Measurements from ENCODE around the gene TBC1D2B.

TBC1D2B gene

GRCh38 chr15:78075490-78076230, 1.9 kb downstream of the TBC1D2B start (continued):
- peak; percentile 70 for TF ChIP-seq ZNF692 (tag by site-specific recombination; IDR thresholded peaks at IDR 0.05)
- no peak for TF ChIP-seq ZNF138 (tag by site-specific recombination; IDR thresholded peaks at IDR 0.05; ENCODE audit: borderline replicate concordance)
- no peak for TF ChIP-seq GLI2 (tag by site-specific recombination; IDR thresholded peaks at IDR 0.05; ENCODE audit: borderline replicate concordance, low read depth)
- no peak for TF ChIP-seq ZBTB10 (tag by site-specific recombination; IDR thresholded peaks at IDR 0.05)
- TF ChIP-seq ZNF843 (tag by site-specific recombination; IDR thresholded peaks at IDR 0.05) = no peak
- TF ChIP-seq ZSCAN16 (tag by site-specific recombination; IDR thresholded peaks at IDR 0.05) = no peak
- peak; percentile 39; the same call in 1 of the 2 replicates for TF ChIP-seq SP3 (tag by site-specific recombination; IDR thresholded peaks at IDR 0.05)
- no peak for TF ChIP-seq ZNF626 (tag by site-specific recombination; IDR thresholded peaks at IDR 0.05)
- peak; percentile 47 for TF ChIP-seq PATZ1 (tag by site-specific recombination; IDR thresholded peaks at IDR 0.05)
- TF ChIP-seq ZNF76 (tag by site-specific recombination; IDR thresholded peaks at IDR 0.05; ENCODE audit: borderline replicate concordance, low read depth) = no peak
- no peak for TF ChIP-seq ZNF560 (tag by site-specific recombination; IDR thresholded peaks at IDR 0.05; ENCODE audit: borderline replicate concordance)
- no peak for TF ChIP-seq PRDM6 (tag by site-specific recombination; IDR thresholded peaks at IDR 0.05)
- no peak for TF ChIP-seq ZNF768 (tag by site-specific recombination; IDR thresholded peaks at IDR 0.05)
- TF ChIP-seq ZNF24 (tag by site-specific recombination; IDR thresholded peaks at IDR 0.05) = no peak
- TF ChIP-seq ZNF707 (tag by site-specific recombination; IDR thresholded peaks at IDR 0.05) = no peak
- peak; percentile 91 for TF ChIP-seq SCRT2 (tag by site-specific recombination; IDR thresholded peaks at IDR 0.05)
- peak; percentile 43; the same call in 1 of the 2 replicates for TF ChIP-seq KLF17 (tag by site-specific recombination; IDR thresholded peaks at IDR 0.05)
- TF ChIP-seq ZNF629 (tag by site-specific recombination; IDR thresholded peaks at IDR 0.05) = peak; percentile 32; the same call in 1 of the 2 replicates
- no peak for TF ChIP-seq IKZF3 (tag by site-specific recombination; IDR thresholded peaks at IDR 0.05)
- no peak for TF ChIP-seq ZNF311 (tag by site-specific recombination; IDR thresholded peaks at IDR 0.05; ENCODE audit: borderline replicate concordance)
- no peak for TF ChIP-seq ZNF394 (tag by site-specific recombination; IDR thresholded peaks at IDR 0.05; ENCODE audit: borderline replicate concordance)
- no peak for TF ChIP-seq ZNF664 (tag by site-specific recombination; IDR thresholded peaks at IDR 0.05)
- TF ChIP-seq ZNF423 (tag by site-specific recombination; IDR thresholded peaks at IDR 0.05) = no peak
- no peak for TF ChIP-seq BCL11B (tag by site-specific recombination; IDR thresholded peaks at IDR 0.05; ENCODE audit: low read depth)
- TF ChIP-seq KLF1 (tag by site-specific recombination; IDR thresholded peaks at IDR 0.05) = peak; percentile 32; the same call in 1 of the 2 replicates
- TF ChIP-seq AEBP2 (tag by site-specific recombination; IDR thresholded peaks at IDR 0.05; ENCODE audit: borderline replicate concordance) = no peak
- TF ChIP-seq ZBTB44 (tag by site-specific recombination; IDR thresholded peaks at IDR 0.05) = no peak

All from HEK293 (cell line).